ENCODE data around the gene NHLRC4.

The NHLRC4 gene

GRCh38 chr16:590188-590814, 23.5 kb downstream of the NHLRC4 start:
- ChIA-PET CTCF (interaction anchor here (0.6 to 0.9 kb wide), 2 partner anchors 11 to 46 kb away, joined by 3 to 5 read pairs; partner anchors contain the start of gene METTL26), POLR2A (interaction anchor here (0.7 to 1.4 kb wide), 2 partner anchors 21 to 63 kb away, joined by 3 to 4 read pairs; partner anchors contain the start of gene CAPN15)
- peaks cover 14% of the 10 kb centered on the region for H3K4me1 ChIP-seq (ENCODE audit: control insufficient read depth, insufficient read depth, low read length)
- no peaks in the 10 kb centered on the region for H3K9me3 ChIP-seq (ENCODE audit: control insufficient read depth, insufficient read depth, low read depth, low read length)
- H3K4me3 ChIP-seq (ENCODE audit: low read depth, low read length) = peak overlapping the region; percentile 69
- H3K36me3 ChIP-seq (ENCODE audit: control insufficient read depth in 2 of 2, insufficient read depth in 1 of 2, low read length in 2 of 2) = no peaks in the 10 kb centered on the region
- H3K27ac ChIP-seq (ENCODE audit: extremely low read depth, low read depth, low read length) = peak overlapping the region; percentile 56; the same call in 1 of the 2 replicates
- no peak for TF ChIP-seq ZNF510 (tag by site-specific recombination; IDR thresholded peaks at IDR 0.05; ENCODE audit: insufficient replicate concordance)
- no peak for TF ChIP-seq ZNF184 (tag by site-specific recombination; IDR thresholded peaks at IDR 0.05)
- peak; percentile 19; the same call in 1 of the 2 replicates for TF ChIP-seq ZNF488 (tag by site-specific recombination; IDR thresholded peaks at IDR 0.05)
- TF ChIP-seq ZNF600 (tag by site-specific recombination; IDR thresholded peaks at IDR 0.05) = peak; percentile 40
- 0 out of 2 replicates have a peak, but pooled peaks have one; percentile 45 for TF ChIP-seq ZNF677 (tag by site-specific recombination; IDR thresholded peaks at IDR 0.05)
- TF ChIP-seq ZNF514 (tag by site-specific recombination; IDR thresholded peaks at IDR 0.05) = no peak
- no peak for TF ChIP-seq PATZ1 (tag by site-specific recombination; IDR thresholded peaks at IDR 0.05)
- TF ChIP-seq BCL6B (tag by site-specific recombination; IDR thresholded peaks at IDR 0.05) = no peak
- TF ChIP-seq ZSCAN16 (tag by site-specific recombination; IDR thresholded peaks at IDR 0.05) = no peak
- TF ChIP-seq ZNF561 (tag by site-specific recombination; IDR thresholded peaks at IDR 0.05; ENCODE audit: borderline replicate concordance) = peak; percentile 53; the same call in 1 of the 2 replicates
- peak; percentile 74; the same call in 1 of the 2 replicates for TF ChIP-seq ZBTB8A (tag by site-specific recombination; IDR thresholded peaks at IDR 0.05)
- no peak for TF ChIP-seq ZNF426 (tag by site-specific recombination; IDR thresholded peaks at IDR 0.05)
- no peak for TF ChIP-seq ELK4 (IDR thresholded peaks at IDR 0.05; ENCODE audit: borderline replicate concordance, low read depth, low read length)
- peak; percentile 8; the same call in 1 of the 2 replicates for TF ChIP-seq ZBTB7A (tag by site-specific recombination; IDR thresholded peaks at IDR 0.05; ENCODE audit: low read depth)
- 0 out of 2 replicates have a peak, but pooled peaks have one; percentile 46 for TF ChIP-seq ZSCAN30 (tag by site-specific recombination; IDR thresholded peaks at IDR 0.05)
- no peak for TF ChIP-seq ZNF302 (tag by site-specific recombination; IDR thresholded peaks at IDR 0.05; ENCODE audit: low read depth)
- TF ChIP-seq KLF9 (tag by site-specific recombination; IDR thresholded peaks at IDR 0.05; ENCODE audit: low read depth) = no peak
- TF ChIP-seq ZNF76 (tag by site-specific recombination; IDR thresholded peaks at IDR 0.05; ENCODE audit: borderline replicate concordance, low read depth) = no peak
- TF ChIP-seq ZNF837 (tag by site-specific recombination; IDR thresholded peaks at IDR 0.05) = no peak
- TF ChIP-seq ZNF114 (tag by site-specific recombination; IDR thresholded peaks at IDR 0.05) = no peak
- TF ChIP-seq ZNF146 (tag by site-specific recombination; IDR thresholded peaks at IDR 0.05) = no peak
- peak; percentile 61 for TF ChIP-seq ZBTB26 (tag by site-specific recombination; optimal IDR thresholded peaks at IDR 0.05)
- TF ChIP-seq YY1 (tag by site-specific recombination; IDR thresholded peaks at IDR 0.05) = 0 out of 2 replicates have a peak, but pooled peaks have one; percentile 40
- no peak for TF ChIP-seq ZNF707 (tag by site-specific recombination; IDR thresholded peaks at IDR 0.05)
- TF ChIP-seq ZSCAN18 (tag by site-specific recombination; IDR thresholded peaks at IDR 0.05) = no peak
- 0 out of 2 replicates have a peak, but pooled peaks have one; percentile 32 for TF ChIP-seq ZFP37 (tag by site-specific recombination; IDR thresholded peaks at IDR 0.05)
- peak; percentile 32; the same call in 1 of the 2 replicates for TF ChIP-seq IKZF3 (tag by site-specific recombination; IDR thresholded peaks at IDR 0.05)
- TF ChIP-seq ZNF626 (tag by site-specific recombination; IDR thresholded peaks at IDR 0.05) = no peak
- no peak for TF ChIP-seq FEZF1 (tag by site-specific recombination; IDR thresholded peaks at IDR 0.05)
- peak; percentile 69 for TF ChIP-seq BCL11B (tag by site-specific recombination; IDR thresholded peaks at IDR 0.05; ENCODE audit: low read depth)

Measured in HEK293 (cell line).